ENCODE data around the gene SPTBN1. TPM values are rescaled to one million over a fixed set of nuclear protein-coding genes. Genes with fewer than 3 reads are reported as not detected.
"Not testable (repeated sequence)": the region's sequence is repeated elsewhere in the genome, so short reads cannot be mapped to it uniquely, and the experiment has no call there.

SPTBN1 gene
- total RNA-seq, 1 donor from 2014 or later: 83.2 TPM

DNA sequence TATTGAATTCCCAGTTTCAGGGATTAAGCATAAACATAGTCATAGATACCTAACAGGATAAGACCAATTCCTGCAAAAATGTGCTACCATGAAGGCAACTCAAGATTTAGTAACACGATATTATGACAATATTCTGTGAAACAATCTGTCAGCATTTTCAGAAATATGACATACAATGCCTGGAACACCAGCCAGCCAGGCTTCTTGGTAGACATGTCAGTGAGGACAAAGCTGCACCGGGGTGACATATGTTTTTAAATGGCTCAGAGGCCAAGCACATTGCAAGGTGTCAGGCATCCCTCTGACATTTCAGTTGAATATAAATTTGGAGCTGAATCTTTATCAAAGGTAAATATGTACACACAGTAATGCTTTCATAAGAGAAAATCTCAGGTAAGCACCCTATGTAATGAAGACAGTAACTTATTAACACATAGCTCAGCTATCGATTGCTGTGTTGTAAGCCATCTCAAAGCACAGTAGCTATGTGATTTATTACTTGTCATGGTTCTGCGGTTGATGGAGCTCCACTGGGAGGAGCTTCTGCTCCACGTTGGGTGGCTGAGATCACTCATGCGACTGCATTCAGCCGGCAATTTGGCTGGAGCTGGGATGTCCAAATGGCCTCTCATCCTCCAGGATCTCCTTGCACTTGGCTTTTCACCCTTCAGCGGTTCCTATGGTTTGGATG is 235.5 kb downstream of the SPTBN1 start:
- intact Hi-C loops (cut with micrococcal nuclease): loop anchor here (2.0 kb wide), 1 partner anchor 13 kb away; no protein-coding TSS in a partner anchor
- Mint-ChIP-seq H3K36me3 (ENCODE audit: low read depth) (no peaks in the 10 kb centered on the region), H3K27me3 (peaks cover 3% of the 10 kb centered on the region), H3K27ac (no peak overlapping the region), H3K4me3 (no peak overlapping the region), H3K4me1 (no peaks in the 10 kb centered on the region), H3K9me3 (no peaks in the 10 kb centered on the region)
- TF ChIP-seq CTCF (IDR thresholded peaks at IDR 0.05): no peak
- POLR2A ChIA-PET: interaction anchor here (1.0 kb wide), 1 partner anchor 18 kb away, joined by 3 read pairs; no protein-coding TSS in a partner anchor
- DNase-seq (no peak), ATAC-seq (ENCODE audit: low read depth) (no peak)
- CTCF ChIA-PET: interaction anchor here (1.3 kb wide), 1 partner anchor 147 kb away, joined by 5 read pairs; no protein-coding TSS in a partner anchor

GRCh38 chr2:54692556-54692955 is 236.4 kb downstream of the SPTBN1 start:
- Mint-ChIP-seq H3K27me3 (peaks cover 3% of the 10 kb centered on the region), H3K4me1 (no peaks in the 10 kb centered on the region), H3K4me3 (no peak overlapping the region), H3K36me3 (ENCODE audit: low read depth) (no peaks in the 10 kb centered on the region), H3K27ac (no peak overlapping the region), H3K9me3 (no peaks in the 10 kb centered on the region)
- DNase-seq: no peak
- ChIA-PET CTCF (interaction anchor here (1.2 to 1.3 kb wide), 2 partner anchors 12 to 146 kb away, joined by 4 to 5 read pairs; no protein-coding TSS in a partner anchor), POLR2A (interaction anchor here (0.5 kb wide), 1 partner anchor 286 kb away, joined by 4 read pairs; no protein-coding TSS in a partner anchor)
- ATAC-seq (ENCODE audit: low read depth): no peak
- intact Hi-C loops (cut with micrococcal nuclease): loop anchor here (2.0 kb wide), 1 partner anchor 14 kb away; no protein-coding TSS in a partner anchor
- no peak for TF ChIP-seq CTCF (IDR thresholded peaks at IDR 0.05)

DNA sequence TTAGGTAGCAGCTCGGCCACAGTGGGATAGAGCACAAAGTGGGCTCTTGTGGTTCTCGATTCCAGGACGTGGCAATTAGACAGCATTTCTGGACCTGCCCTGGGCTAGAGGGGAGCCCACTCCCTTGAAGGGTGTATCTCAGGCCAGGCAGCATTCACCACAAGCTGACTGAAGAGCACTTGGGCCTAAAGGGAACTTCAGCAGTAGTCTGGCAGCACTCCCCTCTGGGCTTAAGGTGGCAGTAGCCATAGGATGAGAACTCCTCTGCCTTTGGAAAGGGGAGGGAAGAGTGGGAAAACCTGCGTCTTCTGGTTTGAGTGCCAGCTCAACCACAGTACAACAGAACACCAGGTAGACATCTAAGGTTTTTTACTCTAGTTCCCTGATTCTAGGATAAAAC is 239.3 kb downstream of the SPTBN1 start:
- H3K4me1 Mint-ChIP-seq: no peaks in the 10 kb centered on the region
- H3K27ac Mint-ChIP-seq: no peak overlapping the region
- H3K4me3 Mint-ChIP-seq: no peak overlapping the region
- no peak for DNase-seq
- no peak for ATAC-seq (ENCODE audit: low read depth)
- no peaks in the 10 kb centered on the region for H3K9me3 Mint-ChIP-seq
- POLR2A ChIA-PET: no interaction called here
- CTCF ChIA-PET: interaction anchor here (1.3 kb wide), 1 partner anchor 9 kb away, joined by 6 read pairs; no protein-coding TSS in a partner anchor
- TF ChIP-seq CTCF (IDR thresholded peaks at IDR 0.05): no peak
- intact Hi-C loops (cut with micrococcal nuclease): no loop called here
- H3K27me3 Mint-ChIP-seq: no peaks in the 10 kb centered on the region
- H3K36me3 Mint-ChIP-seq (ENCODE audit: low read depth): no peaks in the 10 kb centered on the region

GRCh38 chr2:54697934-54698333 is 241.8 kb downstream of the SPTBN1 start:
- no peak overlapping the region for H3K27ac Mint-ChIP-seq
- H3K9me3 Mint-ChIP-seq: no peaks in the 10 kb centered on the region
- H3K4me3 Mint-ChIP-seq: no peak overlapping the region
- no peak for ATAC-seq (ENCODE audit: low read depth)
- CTCF ChIA-PET: no interaction called here
- H3K4me1 Mint-ChIP-seq: peaks cover 2% of the 10 kb centered on the region
- no peak for TF ChIP-seq CTCF (IDR thresholded peaks at IDR 0.05)
- H3K27me3 Mint-ChIP-seq: no peaks in the 10 kb centered on the region
- intact Hi-C loops (cut with micrococcal nuclease): no loop called here
- POLR2A ChIA-PET: no interaction called here
- no peak for DNase-seq
- H3K36me3 Mint-ChIP-seq (ENCODE audit: low read depth): no peaks in the 10 kb centered on the region

- POLR2A ChIA-PET; CTCF ChIA-PET; ATAC-seq (ENCODE audit: low read depth); H3K27me3 Mint-ChIP-seq; H3K36me3 Mint-ChIP-seq (ENCODE audit: low read depth); H3K27ac Mint-ChIP-seq; DNase-seq; H3K4me3 Mint-ChIP-seq; H3K9me3 Mint-ChIP-seq; H3K4me1 Mint-ChIP-seq; intact Hi-C loops (cut with micrococcal nuclease): not testable (repeated sequence)
Observed at GRCh38 chr2:54698926-54699325, 242.8 kb downstream of the SPTBN1 start.
